ENCODE data around the gene CD6.

CD6 gene

DNA sequence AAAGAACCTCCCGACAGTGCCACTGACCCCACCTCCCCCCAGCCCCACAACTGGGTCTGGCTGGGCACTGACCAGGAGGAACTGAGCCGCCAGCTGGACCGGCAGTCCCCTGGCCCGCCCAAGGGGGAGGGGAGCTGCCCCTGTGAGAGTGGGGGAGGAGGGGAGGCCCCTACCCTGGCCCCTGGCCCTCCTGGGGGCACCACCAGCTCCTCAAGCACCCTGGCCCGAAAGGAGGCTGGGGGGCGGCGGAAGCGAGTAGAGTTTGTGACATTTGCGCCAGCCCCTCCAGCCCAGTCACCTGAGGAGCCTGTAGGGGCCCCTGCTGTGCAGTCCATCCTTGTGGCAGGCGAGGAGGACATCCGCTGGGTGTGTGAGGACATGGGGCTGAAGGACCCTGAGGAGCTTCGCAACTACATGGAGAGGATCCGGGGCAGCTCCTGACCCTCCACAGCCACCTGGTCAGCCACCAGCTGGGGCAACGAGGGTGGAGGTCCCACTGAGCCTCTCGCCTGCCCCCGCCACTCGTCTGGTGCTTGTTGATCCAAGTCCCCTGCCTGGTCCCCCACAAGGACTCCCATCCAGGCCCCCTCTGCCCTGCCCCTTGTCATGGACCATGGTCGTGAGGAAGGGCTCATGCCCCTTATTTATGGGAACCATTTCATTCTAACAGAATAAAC lies 34.9 kb upstream of the CD6 start:
- DNase-seq, result no peak

DNA sequence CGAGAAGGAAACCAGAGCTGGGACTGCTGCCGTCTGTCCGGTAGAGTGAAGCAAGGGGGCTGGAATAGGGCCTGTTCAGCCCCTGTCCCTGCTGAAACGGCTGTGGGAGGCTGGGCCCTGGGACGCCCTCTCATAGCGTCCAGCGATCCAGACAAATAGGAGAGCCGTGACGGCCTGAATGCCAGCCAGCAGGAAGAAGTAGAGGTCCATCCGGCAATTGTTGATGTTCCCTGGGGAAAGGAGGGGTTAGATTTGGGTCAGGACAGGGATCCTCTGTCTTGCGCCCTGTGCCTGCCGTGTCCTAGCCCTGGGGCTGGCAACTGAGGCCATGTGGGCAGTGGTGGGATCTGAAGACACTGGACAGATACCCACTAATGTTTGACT lies 34.3 kb upstream of the CD6 start:
- DNase-seq, result no peak

DNA sequence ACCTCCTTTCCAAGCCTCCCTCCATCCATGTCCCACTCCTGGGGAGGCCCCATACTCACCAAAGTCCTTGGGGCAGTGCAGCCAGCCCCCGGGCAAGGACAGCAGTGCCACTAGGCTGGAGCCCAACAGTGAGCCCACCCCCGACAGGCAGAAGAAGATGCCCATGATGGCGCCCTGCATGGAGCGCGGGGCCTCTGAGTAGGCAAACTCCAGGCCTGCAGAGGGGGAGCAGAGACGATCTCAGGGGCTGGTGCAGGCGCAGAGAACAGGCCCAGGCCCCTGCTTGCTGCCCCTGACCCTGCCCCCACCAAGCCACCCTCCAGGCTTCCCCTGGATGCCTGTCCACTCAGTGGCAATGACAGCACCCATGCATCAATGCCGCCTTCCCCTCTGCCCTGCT lies 33.7 kb upstream of the CD6 start:
- DNase-seq, result no peak

DNA sequence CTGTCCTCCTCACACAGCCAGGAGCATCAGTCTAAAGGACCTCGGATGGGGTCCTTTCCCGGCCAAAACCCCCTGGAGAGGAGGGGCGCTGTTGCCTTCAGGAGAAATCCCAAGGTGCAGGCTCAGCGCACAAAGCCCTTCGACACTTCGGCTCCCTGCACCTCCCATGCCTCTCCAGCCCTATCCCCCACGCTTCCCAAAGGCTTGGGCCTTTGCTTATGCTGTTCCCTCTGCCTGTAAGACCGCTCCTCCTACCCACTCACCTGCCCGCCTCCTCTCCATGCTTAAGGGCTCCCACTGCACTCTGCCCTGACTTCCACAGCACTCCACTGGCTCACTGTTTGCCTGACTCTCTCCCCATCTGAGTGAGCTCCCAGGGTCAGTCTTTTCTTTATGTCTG lies 33.0 kb upstream of the CD6 start:
- no peak for DNase-seq

DNA sequence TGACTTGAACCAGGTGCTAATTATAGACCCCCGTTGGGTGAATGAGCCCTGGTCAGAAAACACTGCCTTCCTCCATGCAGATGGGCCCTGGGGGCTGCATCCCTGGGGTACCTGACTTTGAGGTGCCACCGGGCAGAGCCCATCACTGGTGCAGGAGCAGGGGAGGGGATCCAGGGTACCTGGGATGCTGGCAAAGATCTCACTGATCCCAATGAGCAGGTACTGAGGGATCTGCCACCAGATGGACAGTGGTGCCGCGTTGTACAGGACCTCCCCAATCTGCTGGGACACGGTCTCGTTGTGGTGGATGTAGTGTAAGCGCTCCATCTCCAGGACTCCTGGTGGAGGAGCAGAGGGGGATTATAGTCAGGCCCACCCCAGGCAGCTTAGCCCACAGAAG lies 32.2 kb upstream of the CD6 start:
- DNase-seq, result no peak

DNA sequence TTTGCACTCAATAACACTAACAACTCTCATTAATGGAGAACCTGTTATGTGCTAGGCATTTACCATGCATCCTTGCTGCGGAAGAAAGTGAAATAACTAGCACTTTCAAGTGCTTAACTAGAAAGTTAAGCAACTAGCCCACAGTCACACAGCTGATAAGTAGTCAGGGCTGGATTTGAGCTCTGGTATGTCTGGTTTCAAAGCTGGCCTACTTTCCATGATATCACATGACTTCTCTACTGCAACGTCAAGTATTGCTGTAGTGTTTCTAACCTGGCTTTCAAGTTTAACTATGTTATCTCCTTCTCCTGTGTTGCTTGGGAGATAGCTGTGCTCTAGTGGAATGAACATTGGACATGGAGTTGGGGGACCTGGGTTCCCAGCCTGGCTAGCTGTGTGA lies 31.6 kb upstream of the CD6 start:
- no peak for DNase-seq

DNA sequence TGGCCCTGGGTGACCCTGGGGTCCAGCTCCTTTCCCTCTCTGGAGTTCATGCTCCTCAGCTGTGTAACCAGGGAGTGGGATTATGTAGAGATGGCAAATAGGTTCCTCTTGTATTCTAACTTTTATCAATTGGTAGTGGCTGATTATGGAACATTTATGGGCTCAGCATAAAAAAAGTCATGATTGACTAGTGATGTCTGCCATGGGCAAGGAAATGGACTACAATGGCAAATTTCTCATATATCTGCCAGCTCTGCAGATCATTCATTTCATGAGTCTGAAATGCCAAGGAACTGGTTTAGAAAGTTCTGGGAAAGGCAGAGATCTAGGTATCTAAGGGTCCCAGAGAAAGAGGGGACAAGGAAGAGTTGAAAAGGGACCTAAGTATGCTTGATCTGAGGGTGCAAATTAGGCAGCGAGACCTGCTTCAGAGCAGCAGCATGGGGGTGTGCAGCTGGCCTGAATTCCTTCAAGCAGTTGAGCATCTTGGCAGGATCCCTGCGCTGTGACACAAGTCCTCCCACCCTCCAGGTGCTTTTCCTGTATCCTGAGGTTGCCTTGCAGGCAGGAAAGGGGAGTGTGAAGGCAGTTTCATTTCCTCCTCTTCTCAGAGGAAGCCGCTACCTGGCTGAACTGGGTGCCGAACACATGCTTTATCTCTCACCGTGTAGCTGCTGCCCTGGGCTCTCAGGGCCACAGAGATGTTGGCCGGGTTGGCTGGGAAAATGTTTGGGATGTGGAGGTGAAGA lies 29.9 kb upstream of the CD6 start:
- no peak for DNase-seq

DNA sequence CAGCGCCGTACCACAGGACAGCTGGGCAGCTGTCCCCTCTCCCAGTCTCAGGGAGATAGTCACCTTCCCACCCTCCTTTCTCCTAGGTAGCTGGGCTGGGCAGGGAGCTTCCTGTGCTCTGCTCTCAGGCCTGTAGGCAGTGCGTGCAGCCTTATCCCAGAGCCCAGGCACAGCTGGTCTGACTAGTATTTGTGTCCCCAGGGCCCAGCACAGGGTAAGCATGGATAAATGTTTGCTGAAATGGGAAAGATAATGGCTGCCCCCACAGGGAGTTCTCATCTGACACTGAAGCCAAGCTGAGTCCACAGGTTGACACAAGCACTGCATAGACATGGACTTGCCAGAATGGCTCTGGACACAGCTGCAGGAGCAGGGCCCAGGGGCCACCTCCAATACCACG lies 29.3 kb upstream of the CD6 start:
- no peak for DNase-seq

DNA sequence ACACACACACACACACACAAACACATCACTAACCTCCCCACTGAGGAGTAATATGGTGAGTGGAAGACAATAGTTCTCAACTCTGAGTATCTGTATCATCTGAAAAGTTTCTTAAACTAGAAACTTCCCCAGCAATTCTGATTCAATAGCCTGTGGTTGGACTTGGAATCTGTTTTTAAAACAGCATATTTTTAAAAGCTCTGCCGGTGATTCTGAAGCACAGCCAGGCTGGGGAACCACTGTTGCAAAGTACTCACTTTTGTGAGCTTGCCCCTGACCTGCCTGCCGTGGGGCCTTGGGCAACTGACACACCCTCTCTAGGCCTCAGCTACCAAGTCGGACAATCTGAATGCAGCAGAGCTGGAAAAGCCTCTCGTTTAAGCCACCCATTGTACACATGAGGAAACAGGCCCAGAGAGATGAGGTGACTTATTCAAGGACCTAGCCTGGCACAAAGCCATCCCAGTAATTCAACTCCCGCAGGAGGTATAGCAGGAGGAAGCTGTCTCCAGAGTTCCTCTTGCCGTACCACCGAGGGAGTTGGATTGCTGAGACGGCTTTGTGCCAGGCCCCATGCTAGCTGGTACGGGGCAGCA lies 28.4 kb upstream of the CD6 start:
- DNase-seq, result no peak

DNA sequence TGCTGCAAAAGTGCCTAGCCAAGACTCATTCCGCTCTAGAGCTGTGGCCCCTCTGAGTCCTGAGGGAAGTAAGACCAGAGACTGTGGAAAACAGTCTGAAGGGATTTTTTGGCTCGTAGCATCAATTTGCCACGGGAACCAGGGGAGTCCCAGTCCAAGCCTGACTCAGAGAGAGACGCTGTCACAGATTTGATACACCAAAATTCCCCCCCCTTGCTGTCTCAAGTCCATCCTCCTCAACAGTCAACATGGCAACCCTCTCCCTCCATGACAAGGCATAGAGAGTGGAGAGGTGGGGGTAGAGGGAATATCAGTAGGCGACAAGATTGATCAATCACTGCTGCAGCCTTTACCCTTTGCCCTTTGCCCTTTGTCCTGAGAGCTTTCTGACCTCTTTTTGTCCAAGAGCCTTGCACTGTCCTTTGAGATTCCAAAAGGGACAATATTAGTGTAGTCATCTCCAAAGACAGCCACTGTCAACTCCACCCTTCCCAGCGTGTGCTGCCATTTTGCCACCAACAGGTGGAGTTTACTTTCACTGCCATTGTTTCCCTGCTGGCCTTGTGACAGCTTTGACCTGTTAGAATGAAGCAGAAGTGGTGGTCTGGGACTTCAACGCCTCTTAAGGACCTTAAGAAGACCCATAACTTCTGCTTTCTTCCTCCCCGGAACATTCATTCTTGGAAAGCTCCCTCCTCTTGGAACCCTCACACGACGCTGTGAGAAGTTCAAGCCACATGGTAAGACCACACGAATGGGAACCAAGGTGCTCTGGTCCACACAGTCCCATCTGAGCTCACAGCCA lies 26.8 kb upstream of the CD6 start:
- DNase-seq, result no peak

DNA sequence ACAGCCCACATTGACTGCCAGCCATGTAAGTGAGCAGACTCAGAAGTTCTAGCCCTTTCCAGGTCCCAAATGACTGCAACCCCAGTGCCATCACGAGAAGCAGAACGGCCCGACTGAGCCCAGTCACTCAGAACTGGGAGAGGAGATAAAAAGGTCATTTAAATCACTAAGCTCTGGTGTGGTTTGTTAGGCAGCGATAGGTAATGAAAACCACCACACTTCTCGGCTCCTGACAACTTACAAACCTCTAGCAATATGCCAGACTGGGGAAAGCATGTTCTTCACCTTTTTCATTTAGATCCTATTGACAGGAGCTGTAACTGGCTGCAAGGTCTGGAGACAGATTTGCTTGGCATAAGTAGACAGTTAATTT lies 26.2 kb upstream of the CD6 start:
- DNase-seq, result no peak

DNA sequence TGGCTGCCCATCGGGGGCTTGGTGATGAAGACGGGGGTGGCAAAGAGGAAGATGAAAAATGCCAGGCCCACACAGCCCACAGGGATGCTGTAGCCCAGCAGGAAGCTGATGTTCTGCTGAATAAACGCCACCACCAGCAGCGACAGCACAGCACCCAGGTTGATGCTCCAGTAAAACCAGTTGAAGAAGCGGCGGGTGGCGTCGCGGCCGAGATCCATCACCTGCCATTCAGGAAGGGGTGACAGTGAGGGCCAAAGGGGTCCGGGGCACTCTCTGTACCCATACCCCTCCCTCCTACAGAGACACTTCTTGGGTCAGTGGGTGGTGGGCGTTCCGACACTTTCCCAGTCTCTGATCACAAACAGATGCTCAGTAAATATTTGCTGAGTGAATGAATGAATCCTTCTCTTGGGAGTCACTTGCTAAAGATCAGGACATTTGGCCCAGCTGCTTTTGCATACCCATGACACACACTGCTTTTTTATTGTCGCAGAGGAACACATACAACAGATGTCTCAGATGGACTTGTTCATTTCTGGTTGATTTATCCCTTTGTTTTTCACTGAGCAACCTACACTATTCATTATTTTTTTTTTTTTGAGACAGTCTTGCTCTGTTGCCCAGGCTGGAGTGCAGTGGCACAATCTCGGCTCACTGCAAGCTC lies 24.7 kb upstream of the CD6 start:
- no peak for DNase-seq

DNA sequence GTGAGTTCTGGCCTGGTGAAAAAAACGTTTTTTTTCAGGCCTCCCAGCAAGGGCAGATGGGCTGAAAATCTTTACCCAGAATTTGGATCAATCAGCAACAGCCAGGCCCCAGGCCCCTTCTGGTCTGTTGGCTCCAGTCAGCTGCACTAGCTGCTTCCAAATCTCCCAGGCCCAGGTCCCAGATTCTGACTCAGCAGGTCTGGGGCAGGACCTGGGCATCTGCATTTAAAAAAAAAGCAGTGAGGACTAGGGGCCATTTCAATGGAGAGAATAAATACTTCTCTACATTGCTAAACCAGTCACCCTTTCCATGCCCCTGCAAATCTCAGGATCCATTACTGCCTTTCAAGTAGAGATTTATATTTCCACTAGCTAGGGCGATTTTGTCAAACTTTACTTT lies 23.8 kb upstream of the CD6 start:
- no peak for DNase-seq

DNA sequence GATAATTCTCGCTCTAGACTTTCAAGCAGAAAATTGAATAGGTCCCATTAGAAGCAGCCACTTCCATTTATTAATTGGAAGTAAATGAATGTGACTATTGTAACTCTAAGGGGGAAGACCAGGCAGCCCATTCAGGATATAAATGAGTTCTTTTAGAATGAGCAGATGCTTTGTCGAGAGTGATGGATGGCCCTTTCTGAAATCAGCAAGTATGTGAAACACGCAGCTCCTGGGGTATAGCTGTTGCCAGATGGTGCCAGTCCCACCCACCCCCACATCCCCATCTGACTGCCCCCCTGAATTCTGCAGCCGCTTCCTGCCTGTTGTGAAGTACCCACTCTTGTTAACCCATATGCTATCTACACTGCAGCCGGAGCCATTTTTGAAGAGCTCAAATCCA lies 23.2 kb upstream of the CD6 start:
- no peak for DNase-seq

DNA sequence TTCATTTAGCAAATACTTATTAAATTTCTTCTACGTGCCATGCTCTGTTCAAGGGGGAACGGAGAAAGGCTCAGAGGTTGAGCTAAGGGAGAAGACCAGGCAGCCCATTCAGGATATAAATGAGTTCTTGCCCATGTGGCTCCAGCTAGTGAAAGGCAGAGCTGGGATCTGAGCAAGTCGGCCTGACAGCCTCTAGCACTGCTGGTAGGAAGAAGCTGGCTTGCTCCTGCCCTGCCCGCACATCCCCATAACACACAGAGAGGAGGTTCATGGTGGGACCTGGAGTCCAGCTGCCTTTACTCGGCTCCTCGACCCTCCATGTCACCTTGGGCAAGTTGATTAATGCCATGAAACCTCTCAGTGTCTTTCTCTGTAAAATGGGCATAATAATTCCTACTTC lies 21.5 kb upstream of the CD6 start:
- no peak for DNase-seq

DNA sequence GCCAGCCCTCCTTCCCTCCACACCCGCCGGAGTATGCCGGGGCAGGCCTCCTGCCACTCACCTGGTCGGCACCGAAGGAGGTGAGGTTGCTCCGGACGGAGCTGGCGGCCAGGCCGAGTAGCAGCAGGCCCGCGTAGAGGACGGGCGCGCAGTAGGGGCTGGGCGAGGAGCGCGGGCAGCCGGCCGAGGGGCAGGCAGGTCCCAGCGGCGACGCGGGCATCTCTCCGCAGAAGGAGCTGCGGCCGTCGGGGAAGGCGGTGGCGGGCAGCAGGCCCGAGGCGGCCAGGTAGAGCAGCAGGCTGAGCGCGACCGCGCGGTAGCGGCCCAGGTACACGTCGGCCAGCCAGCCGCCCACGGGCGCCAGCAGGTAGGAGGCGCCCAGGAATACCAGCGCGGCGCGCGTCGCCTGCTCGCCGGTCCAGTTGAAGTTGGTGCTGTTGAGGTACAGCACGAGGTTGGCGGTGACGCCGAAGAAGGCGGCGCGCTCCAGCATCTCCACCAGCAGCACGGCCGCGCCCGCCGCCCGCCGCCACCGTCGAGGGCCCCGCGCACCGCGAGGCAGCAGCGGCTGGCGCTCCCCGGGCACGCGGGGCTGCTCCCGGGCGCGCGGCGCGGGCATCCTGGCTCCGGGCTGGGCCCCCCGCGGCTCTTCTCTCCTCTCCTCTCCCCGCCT lies 20.4 kb upstream of the CD6 start:
- DNase-seq, result peak; percentile 20 to 44

DNA sequence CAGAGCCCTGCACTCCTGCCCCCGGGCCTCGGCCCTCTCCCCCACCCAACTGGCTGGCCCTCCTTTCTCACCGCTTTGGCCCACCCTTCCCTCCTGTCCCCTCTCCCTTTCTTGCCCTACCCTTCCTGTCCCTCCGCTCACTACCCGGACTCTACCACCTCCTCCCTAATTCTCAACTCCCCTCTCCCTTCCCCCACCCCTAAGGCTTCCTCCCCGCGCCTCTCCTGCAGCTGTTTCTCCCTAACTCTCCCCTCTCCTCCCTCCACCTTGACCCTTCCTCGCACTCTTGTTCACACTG lies 19.9 kb upstream of the CD6 start:
- no peak for DNase-seq

DNA sequence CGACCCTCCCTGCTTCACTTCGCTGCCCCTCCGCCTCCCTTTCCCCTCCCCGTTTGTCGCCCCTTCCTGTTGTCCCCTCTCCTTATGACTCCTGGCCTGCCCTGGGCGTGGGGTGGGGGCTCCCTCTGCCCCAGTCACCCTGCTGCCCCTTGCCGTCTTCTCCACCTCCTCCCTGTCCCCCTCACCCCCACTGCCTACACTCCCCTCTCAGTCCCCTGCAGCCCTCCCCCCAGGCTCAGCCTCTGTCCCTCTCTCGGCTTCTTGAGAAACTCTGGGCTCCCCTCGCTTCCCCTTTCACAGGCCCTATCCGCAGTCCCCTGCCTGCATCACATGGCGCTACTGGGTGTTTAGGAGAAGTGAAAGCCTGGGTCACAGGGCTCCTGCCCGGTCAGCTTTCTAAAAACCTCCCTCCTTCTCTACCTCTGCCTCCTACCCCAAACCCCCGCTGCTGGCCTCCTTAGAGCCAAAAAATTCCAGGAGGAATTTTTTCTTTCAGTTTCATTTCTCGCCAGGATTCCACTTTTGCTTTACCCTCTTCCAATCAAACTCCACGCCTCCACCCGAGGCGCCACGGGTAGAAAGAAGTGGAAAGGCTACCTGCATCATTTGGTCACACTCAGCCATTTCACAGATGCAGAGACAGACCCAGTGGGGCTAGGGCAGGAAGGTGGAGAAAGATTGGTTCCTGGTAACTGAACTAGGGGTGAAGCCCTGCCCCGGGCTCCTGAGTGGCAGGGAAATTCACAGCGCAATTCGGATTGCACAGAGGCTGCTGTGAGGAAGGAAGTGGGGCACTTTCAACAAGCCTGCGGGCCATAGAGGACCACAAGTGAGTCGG lies 19.4 kb upstream of the CD6 start, which contains the start of gene SLC15A3:
TSS of gene SLC15A3 (minus strand) at position 273 of the 838 bp plus-strand sequence. CDS start 625 bp downstream, outside the sequence.
- DNase-seq, result peak; percentile 50 to 89

DNA sequence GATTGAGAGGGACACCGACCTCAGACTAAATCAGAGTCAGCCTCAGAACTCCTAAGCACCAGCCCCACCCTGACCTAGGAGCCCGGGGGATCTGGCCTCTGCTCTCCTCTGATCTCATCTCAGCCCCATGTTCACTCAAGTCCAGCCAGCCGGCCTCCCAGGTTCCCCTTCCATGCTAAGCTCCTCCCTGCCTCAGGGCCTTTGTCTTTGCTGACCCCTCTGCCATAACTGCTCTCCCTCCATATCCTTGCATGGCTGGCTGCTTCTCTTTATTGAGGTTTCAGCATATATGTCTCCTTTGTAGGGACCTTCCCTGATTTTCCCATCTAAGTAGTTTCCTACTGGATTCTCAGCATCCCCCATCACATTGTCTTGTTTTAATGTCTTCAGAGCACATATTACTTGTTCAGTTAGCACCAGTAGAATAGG lies 18.7 kb upstream of the CD6 start:
- DNase-seq, result no peak

DNA sequence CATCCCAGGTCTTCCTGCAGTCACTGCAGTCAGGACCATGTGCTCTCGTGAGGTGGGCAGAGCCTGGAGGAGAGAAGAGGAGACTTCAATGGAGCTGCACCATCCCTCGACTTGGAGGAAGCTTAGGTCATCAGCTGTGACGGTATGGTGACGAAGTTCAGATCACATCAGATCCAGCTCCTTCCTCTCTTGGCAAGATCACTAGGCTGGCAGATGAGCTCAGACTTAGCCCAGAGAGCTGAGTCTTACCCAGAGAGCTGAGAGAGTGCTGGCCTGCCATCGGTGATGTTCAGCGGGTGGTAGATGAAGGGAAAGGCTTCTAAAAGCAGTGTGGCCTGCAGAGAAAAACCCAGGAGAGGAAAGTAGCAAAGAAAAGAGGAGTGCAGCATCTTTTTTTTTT lies 17.7 kb upstream of the CD6 start:
- DNase-seq, result peak in 1 of 2 donors; percentile 74

DNA sequence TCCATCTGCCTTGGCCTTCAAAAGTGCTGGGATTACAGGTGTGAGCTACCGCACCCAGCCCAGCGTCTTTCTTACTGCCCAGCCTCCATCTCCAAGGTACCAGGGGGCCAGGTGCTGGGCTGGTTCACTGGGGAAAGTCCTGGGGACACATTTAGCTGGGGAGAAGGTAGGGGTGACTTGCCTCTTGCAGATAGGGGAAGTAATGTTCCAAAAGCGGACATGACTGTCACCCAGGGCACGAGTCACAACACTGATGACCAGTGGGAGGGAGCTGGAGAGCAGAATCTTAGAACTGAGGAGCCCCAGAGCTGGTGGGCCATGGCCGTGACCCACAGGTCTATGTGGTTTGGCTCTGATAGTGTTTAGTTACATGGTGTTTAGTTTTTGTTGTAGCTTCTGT lies 17.1 kb upstream of the CD6 start:
- DNase-seq, result peak; percentile 27 to 74

DNA sequence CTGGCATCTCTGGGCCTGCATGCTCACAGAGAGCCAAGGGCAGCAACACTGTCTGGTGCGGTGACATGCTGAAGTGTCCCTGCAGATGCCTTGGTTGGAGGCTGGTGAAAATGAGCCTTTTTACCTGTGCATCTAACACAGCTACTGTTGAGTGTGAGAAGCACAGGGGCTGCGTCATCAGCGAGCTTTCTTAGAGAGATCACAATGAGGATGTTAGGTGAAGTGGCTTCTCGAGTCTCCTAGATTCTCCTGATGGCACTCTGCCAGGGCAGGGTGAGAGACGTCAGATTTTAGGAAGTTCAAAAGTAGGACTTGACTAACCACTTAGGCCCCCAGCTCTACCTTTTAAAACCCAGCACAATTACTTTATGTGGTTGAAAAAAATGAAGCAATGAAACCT lies 15.9 kb upstream of the CD6 start:
- peak in 1 of 2 donors; percentile 47 for DNase-seq

All from CD4-positive, alpha-beta T cell treated with Interleukin-4 for 1 hour (primary cell).